Sciatic nerve (tissue), 2 donors: ENCODE data around the gene TREML1. TPM values are rescaled to one million over a fixed set of nuclear protein-coding genes. Genes with fewer than 3 reads are reported as not detected.
A peak's percentile ranks its signal among the peaks of the same experiment; 100 is the strongest.
"Not testable (repeated sequence)": the region's sequence is repeated elsewhere in the genome, so short reads cannot be mapped to it uniquely, and the experiment has no call there.

Experiments used
- ATAC-seq: fragments of 200-7000 bp; cut with Tn5 transposase; one replicate; pipeline ENCODE4 v1.9.1; 2020; ENCODE audit warnings: mild to moderate bottlenecking, moderate library complexity
- DNase-seq: peaks from one replicate; pipeline ENCODE4 v3.0.0-alpha.2; 2020; ENCODE audit warnings: low spot score
- intact Hi-C: fragments of 100-400 bp; cut with DNase I; formaldehyde crosslinking; loops from one replicate; pipeline ENCODE4 v1.14.2; 2022
- total RNA-seq: library from RNA; stranded (reverse); fragmentation: NEBNext Ultra II Directional; extraction: Animal tissue kit (Norgen Biotek cat#: 25700); gene quantifications from one replicate; pipeline ENCODE4 v1.2.1, GENCODE V29; 2021
- donor health status: DM: no; HTN: no; CAD: no.
- donor health status: DM: no; HTN: no; CAD: no.

The TREML1 gene, protein sequence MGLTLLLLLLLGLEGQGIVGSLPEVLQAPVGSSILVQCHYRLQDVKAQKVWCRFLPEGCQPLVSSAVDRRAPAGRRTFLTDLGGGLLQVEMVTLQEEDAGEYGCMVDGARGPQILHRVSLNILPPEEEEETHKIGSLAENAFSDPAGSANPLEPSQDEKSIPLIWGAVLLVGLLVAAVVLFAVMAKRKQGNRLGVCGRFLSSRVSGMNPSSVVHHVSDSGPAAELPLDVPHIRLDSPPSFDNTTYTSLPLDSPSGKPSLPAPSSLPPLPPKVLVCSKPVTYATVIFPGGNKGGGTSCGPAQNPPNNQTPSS
- 2.1 TPM for total RNA-seq

DNA sequence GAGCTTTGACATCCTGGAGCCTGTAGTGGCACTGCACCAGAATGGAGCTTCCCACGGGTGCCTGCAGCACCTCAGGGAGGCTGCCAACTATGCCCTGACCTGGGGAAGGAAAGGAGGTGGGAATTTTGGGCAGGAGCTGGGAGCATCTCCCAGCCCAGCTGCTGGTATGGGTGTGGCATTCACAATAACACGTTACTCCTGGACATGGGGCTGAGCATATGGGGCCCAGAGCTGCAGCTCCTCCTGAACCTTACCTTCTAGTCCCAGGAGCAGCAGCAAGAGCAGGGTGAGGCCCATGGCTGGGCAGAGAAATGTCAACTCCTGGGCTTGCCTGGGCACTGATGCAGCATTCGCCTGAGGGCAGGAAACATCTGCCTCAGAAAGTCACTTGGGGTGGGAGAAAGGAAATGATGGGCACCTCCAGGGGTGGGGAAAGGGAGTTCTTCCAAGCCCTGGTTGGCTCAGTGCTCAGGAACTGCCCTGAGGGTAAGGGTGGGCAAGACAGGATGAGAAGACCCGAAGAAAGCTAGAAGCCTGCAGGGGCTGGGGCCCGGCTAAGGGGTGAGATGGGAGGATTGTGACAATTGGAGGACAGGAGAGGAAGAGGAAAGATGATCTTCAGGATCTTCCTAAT, at the start of gene TREML1:
TSS of gene TREML1 (minus strand) at position 356 of the 634 bp plus-strand sequence. CDS start at position 297, 59 bp downstream.
- DNase-seq (no peak), ATAC-seq (no peak)
- intact Hi-C loops = no loop called here

GRCh38 chr6:41201764-41202173, 47.6 kb upstream of the TREML1 start:
- DNase-seq (no peak), ATAC-seq (no peak)
- intact Hi-C loops = no loop called here

- peak; percentile 15 for ATAC-seq
- intact Hi-C loops = no loop called here
- no peak for DNase-seq
Measured at GRCh38 chr6:41200901-41201763, 47.0 kb upstream of the TREML1 start, which contains the start of gene TREML2. TSS of gene TREML2 (minus strand) at chr6:41201149. CDS start at chr6:41201008, 141 bp downstream.

- ATAC-seq (peak; percentile 60), DNase-seq (no peak)
- intact Hi-C loops = no loop called here
Measured at GRCh38 chr6:41200296-41200900, 46.3 kb upstream of the TREML1 start.

GRCh38 chr6:41199552-41200246, 45.6 kb upstream of the TREML1 start:
- ATAC-seq (no peak), DNase-seq (no peak)
- intact Hi-C loops = no loop called here

DNA sequence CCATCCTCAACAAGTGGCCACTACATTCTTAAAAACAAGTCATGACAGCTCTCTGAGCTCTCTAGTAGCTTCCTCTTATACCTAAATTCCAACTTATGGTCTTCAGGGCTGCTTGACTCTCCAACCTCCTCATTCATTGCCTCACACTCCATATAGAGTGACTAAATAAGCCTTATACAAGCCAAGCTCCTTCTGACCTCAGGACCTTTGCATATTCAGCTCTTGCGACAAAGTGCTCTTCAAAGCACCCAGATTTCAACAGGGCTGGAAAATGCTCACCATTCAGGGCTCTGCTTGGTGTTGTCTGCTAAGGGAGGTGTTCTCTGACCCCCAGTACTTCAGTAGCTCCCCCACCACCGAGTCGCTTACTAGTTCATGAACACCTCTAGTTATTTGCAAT, 43.1 kb upstream of the TREML1 start:
- no peak for ATAC-seq
- DNase-seq = no peak
- intact Hi-C loops = no loop called here

- DNase-seq = no peak
- intact Hi-C loops = no loop called here
- ATAC-seq = no peak
Measured at GRCh38 chr6:41194386-41194785, 40.2 kb upstream of the TREML1 start.

GRCh38 chr6:41193884-41194283, 39.7 kb upstream of the TREML1 start:
- intact Hi-C loops = no loop called here
- no peak for ATAC-seq
- DNase-seq = no peak

DNA sequence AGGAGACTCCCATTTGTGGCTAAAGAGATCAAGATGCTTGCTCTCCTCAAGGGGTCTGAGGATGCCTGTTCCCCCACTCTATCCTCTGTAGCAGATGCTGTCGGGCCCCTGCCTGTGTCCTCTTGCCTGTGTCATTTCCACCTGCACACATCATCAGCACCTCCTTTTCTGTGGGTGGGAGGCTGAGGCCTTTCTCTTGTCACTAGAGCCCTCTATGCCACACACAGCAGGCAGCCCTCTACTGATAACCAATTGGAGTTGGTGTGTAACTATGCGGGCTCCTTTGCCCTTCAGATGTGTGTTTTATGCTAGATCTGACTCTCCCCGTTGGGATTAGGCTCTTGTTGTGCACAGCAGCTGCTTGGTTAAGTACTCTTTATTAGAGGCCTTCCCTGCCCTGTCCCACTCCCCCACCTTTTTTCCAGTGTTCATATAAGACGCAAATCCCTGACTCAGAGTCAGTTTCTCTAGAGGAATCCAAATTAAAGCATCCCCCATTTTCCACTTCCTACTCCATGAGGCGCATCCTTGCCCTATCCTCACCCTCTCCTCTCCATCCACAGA, 39.1 kb upstream of the TREML1 start:
- ATAC-seq (no peak), DNase-seq (no peak)
- intact Hi-C loops = no loop called here

GRCh38 chr6:41191569-41191968, 37.4 kb upstream of the TREML1 start:
- DNase-seq (no peak), ATAC-seq (peak; percentile 56)
- intact Hi-C loops = no loop called here

DNA sequence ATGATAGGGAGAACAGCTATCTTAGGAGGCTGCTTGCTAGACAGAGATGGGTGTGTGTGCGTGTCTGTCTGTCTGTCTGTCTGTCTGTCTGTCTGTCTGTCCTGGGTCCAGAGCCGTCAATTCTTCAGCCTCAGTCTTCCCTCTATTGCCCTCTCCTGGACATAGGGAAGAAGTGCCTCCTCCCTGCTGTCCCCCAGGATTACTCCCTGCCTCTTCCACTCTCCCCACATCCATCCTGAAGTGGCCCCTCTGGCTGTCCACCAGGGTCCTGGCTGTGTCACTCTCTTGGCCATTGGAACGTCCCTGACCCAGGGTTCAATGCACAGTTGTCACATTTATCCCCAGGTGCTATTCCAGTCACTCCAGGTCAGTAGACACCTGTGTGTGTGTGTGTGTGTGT, 36.6 kb upstream of the TREML1 start:
- no peak for DNase-seq
- no peak for ATAC-seq
- intact Hi-C loops = no loop called here

DNA sequence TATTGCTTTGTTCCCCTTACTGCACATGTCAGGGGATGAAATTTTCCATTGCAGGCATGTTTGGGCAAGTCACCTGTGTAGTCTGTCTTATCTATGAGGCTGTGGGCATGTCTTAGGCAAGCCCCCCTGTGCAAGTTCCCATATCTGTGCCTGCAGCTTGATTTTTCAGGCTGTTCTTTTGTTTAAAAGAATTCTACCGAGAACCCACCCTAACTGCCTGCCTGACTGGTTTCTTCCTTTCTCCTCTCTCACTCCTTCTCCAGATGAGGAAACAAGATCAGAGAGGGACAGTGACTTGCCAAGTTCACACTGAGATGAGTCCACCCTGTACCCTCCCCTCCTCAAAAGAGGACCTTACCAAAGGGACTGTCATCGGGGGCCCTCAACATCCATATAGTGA, 35.8 kb upstream of the TREML1 start:
- ATAC-seq = no peak
- intact Hi-C loops = no loop called here
- DNase-seq = no peak

GRCh38 chr6:41189046-41189445, 34.9 kb upstream of the TREML1 start:
- ATAC-seq, intact Hi-C loops, DNase-seq: not testable (repeated sequence)

DNA sequence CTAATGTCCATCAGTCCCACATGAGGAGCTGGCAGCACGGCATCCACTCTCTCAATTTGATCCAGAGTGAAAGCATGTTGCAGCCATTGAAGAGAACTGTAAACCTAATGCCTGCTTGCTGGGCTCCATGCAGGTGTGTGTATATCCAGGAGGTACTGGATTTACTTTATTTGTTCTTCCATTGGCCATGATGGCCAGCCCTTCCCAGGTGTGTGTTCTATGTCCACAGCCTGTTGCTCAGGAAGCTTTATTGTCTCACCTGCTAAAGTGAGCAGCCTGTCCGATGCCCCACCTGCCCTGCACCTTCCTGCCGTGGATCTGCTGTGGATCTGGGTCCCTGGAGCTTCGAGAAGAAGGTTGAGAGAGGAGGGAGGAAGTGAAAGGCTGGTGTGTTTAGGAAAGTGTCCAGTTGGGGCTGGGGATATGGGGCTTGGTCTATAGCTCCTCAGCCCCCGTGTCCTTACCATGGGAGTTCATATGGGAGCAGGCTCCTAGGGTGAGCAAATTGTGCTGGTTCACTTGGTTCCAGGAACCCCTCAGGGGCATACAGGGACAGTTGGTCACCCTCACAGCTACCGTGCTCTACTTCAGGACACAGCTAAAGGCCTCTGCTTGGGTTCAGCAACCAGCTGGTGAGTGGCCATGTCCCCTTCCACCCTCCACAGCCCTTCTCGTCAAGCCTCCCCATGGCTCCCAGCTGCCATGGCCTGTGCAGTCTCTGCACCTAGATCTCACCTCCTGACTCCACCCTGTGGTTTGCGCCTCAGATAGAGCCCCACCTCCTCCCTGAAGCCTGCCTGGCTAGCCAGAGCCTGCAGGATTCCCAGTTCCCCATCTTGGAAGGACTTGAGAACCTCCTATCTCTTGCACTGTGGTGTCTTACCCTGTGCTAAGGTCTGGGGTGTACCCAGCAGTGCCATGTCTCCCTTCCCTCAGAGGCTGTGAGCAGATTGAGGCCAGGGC, 34.1 kb upstream of the TREML1 start:
- DNase-seq (no peak), ATAC-seq (no peak)
- intact Hi-C loops = no loop called here

- ATAC-seq = peak; percentile 26
- DNase-seq = no peak
- intact Hi-C loops = no loop called here
Measured at GRCh38 chr6:41186031-41186562, 31.9 kb upstream of the TREML1 start.

GRCh38 chr6:41184761-41185160, 30.6 kb upstream of the TREML1 start:
- intact Hi-C loops = no loop called here
- no peak for DNase-seq
- ATAC-seq = no peak
